GM18867 (cell line): ENCODE data around the gene HYOU1.
A peak's percentile ranks its signal among the peaks of the same experiment; 100 is the strongest.
"Not testable (repeated sequence)": the region's sequence is repeated elsewhere in the genome, so short reads cannot be mapped to it uniquely, and the experiment has no call there.

Experiments used
- ATAC-seq: cut with Tn5 transposase; IDR thresholded peaks from one replicate; pipeline ENCODE4 v1.9.1; 2021; ENCODE audit warnings: mild to moderate bottlenecking, moderate library complexity; ENCODE audit not compliant: unreplicated experiment

HYOU1 gene

DNA sequence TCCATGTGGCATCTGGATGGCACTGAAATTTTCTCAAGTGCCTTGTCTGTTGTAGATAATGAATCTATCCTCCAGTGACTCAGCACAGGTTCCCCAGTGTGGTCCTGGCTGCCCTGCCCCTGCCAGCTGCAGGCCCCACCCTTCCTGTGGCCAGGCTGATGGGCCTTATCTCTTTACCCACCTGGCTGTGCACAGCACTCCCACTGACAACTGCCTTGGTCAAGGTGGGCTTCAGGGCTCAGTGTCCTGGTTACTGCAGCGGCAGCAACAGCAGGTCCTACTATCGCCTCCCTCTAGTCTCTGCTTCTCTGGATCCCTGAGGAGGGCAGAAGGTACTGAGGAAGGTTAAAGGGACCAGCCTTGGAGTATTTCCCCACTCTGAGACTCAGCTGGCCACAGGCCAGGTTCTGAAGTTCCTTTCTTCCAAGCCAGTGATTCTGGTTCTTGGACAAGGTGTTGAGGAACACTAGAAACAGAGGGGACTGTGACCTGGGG lies 30.8 kb upstream of the HYOU1 start:
- no peak for ATAC-seq

DNA sequence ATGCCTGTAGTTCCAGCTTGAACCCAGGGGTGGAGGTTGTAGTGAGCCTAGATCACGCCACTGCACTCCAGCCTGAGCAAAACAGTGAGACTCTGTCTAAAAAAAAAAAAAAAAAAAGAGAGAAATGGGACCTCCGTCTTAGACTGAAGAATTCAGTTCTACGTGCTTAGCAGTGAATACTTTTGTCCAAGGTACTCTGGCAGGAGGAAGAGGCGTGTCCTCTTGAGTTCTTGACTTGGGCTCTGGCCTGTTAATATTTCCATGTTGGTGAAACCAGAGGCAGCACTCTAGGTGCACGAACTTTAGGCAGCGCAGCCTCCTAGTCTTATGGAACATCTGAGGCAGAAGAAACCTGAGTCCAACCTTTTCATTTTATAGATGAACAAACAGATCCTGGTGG lies 30.1 kb upstream of the HYOU1 start:
- ATAC-seq, result no peak

DNA sequence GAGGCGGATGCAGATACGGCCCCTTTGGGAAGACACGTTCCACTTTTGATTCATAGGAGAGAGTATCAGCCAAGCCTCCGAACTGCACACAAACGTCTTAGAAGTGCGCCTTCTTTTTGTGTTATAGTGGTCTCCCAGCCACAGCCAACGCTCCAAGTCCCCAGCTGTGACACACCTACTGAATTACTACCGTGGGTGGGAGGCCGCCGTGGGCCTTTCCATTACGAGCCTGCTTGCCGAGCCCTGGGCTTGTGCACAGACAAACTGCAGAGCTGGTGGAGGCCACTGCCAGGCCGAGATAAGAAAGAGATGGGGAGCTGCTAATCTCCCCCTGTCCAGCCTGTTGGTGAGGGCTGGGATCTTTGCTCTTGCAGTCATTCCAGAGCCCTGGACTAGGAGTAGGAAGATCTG lies 28.4 kb upstream of the HYOU1 start:
- peak; percentile 9 for ATAC-seq

DNA sequence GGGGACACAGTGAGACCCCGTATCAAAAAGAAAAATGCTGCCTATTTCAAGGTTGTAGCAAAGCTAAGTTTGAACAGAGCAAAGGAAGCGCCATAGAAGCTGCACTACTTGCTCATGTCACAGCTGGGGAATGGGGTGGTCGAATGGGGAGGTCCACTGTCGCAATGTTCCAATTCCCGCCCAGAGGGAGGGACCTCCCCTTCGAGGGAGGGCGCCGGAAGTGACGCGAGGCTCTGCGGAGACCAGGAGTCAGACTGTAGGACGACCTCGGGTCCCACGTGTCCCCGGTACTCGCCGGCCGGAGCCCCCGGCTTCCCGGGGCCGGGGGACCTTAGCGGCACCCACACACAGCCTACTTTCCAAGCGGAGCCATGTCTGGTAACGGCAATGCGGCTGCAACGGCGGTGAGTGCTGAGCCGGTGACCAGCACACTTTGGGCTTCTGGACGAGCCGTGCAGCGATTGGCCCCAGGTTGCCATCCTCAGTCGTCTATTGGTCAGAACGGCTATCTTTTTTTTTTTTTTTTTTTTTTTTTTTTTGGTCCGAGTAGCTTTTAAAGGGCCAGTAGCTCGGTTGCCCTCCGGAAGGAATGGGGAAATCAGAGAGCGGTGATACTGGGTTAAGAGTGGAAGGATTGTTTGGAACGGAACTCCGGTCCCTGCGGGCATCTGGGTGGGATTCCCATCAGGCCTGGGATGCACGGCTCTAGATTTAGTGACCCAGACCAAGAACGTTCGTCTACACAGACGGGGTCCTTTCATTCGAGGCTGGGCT lies 27.8 kb upstream of the HYOU1 start, which contains the start of gene HMBS:
Gene HMBS (plus strand): TSS at position 219 of the 774 bp plus-strand sequence. CDS start 153 bp downstream, at position 372.
- peak; percentile 86 for ATAC-seq

DNA sequence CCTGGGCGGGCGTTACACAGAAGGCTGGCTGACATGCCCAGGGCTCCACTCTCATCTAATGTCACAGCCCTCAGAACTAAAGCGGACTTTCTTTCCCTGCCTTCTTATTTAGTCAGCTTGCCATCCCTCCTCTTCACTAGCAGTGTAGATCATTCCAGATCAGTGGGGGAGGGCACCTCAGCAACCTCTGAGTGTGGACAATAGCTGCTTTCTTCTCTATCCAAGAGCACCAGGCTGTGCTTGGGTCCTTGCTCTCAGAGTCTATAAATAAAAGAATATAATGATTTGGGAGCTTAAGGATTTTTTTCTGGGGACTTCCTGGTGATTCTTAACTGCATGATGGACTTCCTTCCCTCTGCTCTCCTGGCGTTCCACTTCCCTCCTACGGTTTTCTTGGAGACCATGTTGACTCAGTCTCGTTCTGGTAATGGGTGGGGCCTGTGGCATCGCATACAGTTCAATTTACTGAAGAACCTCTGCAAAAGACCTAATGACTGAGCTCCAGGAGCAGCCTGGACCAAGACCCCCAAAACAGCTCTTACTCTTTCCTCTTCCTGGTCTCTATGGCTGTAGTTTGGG lies 24.8 kb upstream of the HYOU1 start:
- no peak for ATAC-seq

DNA sequence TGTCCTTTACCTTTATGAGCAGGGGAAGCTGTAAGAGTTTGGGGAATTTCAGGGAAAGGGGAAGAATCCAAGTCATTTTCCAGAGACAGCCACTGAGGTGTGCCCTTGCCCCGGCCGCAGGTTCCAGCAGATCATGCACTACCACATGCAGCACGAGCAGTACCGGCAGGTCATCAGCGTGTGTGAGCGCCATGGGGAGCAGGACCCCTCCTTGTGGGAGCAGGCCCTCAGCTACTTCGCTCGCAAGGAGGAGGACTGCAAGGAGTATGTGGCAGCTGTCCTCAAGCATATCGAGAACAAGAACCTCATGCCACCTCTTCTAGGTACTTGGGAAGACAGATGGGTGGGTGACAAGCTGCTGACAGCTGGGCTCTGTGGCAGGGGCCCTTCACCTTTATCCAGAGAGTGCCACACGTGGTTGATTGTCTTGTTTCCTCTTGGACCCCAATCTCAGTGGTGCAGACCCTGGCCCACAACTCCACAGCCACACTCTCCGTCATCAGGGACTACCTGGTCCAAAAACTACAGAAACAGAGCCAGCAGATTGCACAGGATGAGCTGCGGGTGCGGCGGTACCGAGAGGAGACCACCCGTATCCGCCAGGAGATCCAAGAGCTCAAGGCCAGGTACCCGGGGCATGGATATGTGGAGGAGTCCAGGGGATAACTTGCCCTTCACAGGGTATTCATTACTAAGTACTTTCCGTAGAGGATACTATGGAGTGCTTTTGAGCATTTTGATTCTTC lies 21.8 kb upstream of the HYOU1 start:
- no peak for ATAC-seq

DNA sequence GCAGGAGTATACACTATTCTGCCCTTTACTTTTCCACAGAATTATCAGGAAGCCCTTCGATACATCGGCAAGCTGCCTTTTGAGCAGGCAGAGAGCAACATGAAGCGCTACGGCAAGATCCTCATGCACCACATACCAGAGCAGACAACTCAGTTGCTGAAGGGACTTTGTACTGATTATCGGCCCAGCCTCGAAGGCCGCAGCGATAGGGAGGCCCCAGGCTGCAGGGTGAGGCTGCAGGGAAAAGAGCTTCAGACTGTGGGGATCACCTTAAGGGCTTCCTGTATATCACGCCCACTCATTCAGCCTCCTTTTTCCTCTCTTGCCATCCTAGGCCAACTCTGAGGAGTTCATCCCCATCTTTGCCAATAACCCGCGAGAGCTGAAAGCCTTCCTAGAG lies 20.8 kb upstream of the HYOU1 start:
- ATAC-seq, result no peak

DNA sequence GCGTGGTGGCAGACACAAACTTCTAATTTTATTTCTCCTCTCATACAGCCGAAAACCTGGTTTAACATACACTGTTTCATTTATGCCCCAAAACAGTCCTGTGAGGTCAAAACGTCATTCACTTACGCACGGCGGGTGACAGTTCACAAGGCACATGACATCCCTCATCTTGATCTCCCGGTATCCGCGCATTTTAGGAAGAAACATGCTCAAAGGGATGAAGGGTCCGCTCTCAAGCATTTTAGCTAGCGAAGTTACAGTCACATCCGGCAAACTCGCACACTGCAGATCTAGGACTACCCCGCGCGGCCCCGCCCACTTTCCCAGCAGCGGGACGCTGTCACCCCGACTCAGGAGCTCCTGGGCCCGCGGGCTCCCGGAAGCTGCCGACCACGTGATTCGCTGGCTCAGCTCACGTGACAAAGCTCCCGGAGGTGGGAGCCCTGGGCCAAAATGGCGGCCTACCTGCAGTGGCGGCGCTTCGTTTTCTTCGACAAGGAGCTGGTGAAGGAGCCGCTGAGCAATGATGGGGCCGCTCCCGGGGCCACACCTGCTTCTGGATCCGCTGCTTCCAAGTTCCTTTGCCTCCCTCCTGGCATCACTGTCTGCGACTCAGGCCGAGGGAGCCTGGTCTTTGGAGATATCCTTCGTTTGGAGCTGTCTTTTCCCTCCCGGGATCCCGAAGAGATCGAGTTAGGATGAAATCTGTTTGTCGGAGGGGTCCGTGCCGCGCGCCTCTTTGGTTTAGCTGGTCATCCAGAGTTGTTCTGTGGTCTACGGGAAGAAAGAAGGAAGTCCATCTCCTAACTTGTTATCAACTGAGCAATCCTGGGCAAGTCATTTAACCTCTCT lies 10.6 kb upstream of the HYOU1 start, which contains the start of gene VPS11:
Gene VPS11 (plus strand): TSS at position 448 of the 852 bp plus-strand sequence. CDS start 6 bp downstream, at position 454.
- ATAC-seq, result peak; percentile 91

DNA sequence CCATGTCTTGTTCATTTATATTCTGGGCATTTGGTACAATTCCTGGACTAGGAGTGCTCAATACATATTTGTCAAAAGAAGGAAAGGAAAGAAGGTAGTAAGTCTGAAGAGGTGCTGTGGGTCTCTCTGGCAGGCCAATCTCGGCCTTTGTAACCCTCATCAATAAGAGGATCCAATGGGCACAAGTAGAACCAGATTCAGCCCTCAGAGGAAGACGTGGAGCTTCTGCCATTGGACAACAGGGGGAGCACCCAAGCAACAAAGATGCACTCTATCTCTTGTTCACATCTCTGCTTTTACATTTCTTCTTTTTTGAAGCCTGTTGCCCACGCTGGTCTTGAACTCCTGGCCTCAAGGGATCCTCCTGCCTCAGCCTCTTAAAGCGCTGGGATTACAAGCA lies 8.4 kb upstream of the HYOU1 start:
- no peak for ATAC-seq

DNA sequence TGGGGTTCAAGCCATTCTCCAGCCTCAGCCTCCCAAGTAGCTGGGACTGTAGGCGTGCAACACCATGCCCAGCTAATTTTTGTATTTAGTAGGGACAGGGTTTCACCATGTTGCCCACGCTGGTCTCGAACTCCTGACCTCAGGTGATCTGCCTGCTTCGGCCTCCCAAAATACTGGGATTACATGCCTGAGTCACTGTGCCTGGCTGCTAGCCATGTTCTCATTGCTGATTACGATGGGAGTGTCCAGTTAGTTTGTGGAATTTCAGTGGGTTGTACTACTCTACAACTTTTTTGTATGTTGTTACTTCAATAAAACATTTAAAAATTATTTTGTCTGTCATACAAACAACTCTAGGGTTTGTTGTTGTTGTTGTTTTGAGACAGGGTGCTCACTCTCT lies 5.8 kb upstream of the HYOU1 start:
- ATAC-seq, result no peak

DNA sequence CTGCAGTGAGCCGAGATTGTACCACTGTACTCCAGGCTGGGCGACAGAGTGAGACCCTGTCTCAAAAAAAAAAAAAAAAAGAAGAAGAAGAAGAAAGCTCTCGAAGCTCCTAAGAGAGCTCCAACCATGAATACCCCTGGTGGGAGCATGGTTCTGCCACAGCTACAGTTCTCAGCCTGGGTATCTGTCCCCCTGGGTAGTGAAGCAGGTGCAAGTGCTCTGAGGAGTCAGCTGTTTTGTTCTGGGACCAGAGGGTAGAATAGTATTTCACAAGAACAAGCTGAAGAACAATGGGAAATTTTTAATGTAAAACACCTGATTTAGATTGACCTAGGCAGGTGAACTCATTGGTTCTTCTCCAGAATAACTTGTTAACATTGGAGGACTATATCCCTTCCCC lies 4.3 kb upstream of the HYOU1 start:
- ATAC-seq, result no peak

DNA sequence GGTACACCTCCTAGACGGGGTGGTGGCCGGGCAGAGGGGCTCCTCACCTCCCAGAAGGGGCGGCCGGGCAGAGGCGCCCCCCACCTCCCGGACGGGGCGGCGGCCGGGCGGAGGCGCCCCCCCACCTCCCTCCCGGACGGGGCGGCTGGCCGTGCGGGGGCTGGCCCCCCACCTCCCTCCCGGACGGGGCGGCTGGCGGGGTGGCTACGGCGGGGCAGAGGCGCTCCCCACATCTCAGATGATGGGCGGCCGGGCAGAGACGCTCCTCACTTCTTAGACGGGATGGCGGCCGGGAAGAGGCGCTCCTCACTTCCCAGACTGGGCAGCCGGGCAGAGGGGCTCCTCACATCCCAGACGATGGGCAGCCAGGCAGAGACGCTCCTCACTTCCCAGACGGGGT lies 2.1 kb upstream of the HYOU1 start:
- not testable (repeated sequence) for ATAC-seq

DNA sequence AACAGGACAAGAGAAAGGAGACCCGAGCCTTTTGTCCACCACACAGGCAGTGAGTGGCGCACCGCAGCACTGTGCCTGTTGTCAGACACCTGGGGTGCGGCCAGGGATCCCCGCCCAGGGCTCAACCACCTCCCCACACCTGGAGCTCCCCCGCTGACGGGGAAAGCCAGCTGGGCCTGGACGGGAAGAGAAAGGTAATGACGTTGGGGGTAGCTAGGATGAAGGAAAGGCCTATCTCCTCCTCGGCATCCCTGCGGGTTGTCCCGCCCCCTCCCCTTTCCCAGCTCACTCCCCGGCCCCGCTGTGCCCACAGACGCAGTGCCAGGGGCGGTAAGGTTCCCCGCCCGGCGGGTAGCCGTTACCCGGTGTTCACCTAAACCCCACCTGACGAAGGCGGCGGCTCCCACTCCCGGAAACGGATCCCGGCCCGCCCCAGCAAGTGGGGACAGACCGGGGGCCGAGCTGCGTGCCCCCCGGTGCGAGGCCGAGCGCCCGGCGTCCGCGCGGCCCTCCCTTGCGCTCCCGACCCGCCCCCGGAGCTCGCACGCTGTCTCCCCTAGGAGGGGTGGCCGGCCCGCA lies 495 bp downstream of the HYOU1 start:
- ATAC-seq, result peak; percentile 10

DNA sequence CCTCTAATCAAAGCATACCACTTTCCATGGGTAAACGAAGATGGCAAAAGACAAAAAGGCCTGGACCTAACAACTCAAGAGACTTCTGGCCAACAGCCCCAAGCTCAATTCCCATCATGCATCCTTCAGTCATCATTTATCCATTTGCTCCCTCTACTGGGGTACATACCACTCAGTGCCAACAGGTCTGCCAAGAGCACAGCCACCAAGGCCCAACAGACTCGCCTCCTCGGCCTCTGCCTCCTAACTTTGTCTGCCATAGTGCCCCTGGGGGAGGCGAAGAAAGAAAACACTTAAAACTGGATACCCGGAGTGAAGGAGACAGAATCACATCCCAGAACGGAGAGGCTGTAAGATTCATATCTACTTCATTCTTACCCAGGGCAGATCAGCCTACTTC lies 1.1 kb downstream of the HYOU1 start:
- no peak for ATAC-seq

DNA sequence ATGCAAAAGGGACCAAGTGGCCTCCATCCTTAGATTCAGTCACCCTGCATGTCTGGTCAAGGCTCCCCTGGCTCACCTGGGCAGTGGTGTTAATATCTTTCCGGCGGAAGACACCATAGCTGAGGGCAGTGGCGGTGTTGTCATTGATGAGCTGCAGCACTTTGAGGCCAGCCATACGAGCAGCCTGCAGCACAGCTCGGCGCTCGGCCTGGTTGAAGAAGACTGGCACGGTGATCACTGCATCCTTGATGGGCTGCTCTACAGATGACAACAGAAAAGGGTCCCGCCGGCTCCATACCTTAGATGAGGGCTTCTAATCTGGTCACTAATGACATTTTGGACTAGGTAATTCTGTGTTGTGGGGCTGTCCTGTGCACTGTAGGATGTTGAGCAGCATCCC lies 2.6 kb downstream of the HYOU1 start:
- no peak for ATAC-seq

DNA sequence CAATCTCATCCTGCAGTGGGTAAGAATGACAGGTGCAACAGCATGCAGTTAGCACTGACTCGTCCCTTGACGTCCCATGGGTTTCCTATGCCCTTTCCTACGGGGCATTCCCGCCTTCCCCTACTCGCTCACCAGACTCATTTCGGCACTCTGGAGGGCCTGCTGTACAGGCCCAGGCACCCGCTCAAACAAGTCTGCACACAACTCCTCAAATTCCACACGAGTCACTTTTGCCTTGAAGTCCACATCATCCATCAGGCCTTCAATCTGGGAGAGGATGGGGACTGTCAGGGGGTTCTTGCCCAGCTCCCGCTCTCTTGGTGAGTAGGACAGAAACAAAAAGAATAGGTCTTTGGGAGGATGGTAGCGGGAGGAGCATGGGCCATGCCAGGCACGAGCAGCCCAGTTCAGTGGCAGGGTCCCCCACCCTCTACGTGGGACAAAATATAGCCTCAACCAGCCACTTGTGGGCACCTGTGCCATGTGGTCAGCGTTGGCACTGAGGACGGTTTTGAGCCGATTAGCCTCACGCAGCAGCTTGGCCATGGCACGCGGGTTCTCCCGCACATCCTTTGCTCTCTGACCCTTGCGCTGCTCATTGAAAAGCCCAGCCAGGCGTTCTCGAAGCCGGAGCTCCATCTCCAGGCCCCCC lies 4.7 kb downstream of the HYOU1 start:
- ATAC-seq, result no peak

DNA sequence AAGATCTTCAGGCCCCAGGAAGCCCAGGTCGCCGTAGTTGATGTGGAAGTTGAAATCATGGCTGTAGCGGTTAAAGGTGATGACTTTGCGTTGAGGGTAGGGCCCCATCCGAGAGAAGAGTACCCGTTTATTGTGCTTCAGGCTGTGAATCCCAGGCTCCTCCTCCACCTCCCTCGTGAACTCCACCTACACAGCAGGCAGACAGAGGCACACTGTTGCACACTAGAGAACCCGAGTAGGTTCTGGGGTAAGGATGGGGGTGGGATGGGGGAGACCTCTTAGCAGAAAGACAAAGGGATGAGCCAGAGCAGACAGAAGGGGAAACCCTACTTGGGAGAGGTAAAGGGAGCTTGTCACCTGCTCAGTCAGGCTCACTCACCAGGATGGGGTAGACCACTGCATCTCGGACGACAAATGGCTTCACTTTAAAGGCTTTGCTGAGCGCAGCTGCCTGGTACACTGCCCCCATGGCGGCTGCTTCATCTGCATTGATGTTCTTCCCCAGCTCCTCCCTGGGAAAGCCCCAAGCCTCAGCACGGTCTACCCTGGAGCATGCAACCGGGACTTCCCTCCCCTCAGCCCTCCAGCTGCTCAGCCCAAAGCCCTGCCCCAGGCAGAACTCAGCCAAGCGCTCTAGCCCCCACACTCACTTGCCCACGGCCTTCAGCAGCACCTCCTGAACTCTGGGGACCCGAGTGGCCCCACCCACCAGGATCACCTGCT lies 5.4 kb downstream of the HYOU1 start:
- no peak for ATAC-seq

DNA sequence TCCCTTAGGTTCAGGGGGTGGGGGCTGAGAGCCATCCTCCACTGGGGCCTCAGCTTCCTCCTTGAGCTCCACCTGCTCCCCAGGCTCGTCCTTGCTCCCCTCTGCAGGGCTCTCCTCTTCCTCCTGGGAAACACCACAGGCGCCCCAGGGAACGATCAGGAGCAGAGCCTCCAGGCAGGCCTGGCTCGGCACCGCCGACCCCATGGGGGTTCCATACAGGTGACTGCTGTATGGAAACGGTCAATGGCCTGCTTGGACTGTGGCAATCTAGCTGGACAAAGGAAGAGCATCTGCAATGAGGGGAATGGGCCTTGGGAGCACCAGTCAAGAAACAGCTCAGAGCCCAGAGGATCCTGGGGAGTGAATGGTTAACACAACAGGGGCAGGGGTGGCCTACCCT lies 7.9 kb downstream of the HYOU1 start:
- no peak for ATAC-seq

DNA sequence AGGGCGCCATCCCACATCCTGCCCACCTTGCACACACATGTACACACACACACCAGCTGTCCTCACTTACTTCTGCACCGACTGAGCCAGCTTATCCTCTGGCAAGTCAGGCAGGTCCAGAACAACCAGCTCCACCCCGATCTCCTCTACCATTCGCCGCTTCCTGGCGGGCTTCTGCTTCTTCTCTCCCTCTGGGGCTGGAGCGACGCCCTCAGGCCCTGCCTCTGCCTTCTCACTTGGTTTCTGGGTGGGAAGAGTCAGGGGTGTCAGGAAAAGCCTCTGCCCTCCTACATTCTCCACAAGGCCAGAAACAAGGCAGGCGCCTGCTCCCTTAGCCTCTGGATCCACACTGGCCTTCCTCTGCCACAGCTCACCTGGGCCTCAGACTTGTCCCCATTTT lies 8.4 kb downstream of the HYOU1 start:
- ATAC-seq, result no peak
